Activated CD4-positive, alpha-beta T cell treated with anti-CD3 and anti-CD28 coated beads, Interleukin-2, amount 10 ng/mL, durations not matched to agents 24 days and 14 days (primary cell): ENCODE results near the gene ATP8B4. TPM values are rescaled to one million over a fixed set of nuclear protein-coding genes. Genes with fewer than 3 reads are reported as not detected.

Source experiments
- DNase-seq: peaks from one replicate; pipeline ENCODE4 v3.0.0; 2022
- H3K27ac Mint-ChIP-seq: one replicate; pipeline ENCODE4 v1.8.0; 2022; ENCODE audit warnings: mild to moderate bottlenecking, mixed read lengths
- H3K27me3 Mint-ChIP-seq: one replicate; pipeline ENCODE4 v1.8.0; 2022; ENCODE audit warnings: mixed read lengths
- H3K36me3 Mint-ChIP-seq: one replicate; pipeline ENCODE4 v1.8.0; 2022; ENCODE audit warnings: low read depth, mild to moderate bottlenecking, mixed read lengths
- H3K4me1 Mint-ChIP-seq: one replicate; pipeline ENCODE4 v1.8.0; 2021; ENCODE audit warnings: mixed read lengths
- H3K4me3 Mint-ChIP-seq: one replicate; pipeline ENCODE4 v1.8.0; 2022; ENCODE audit warnings: mild to moderate bottlenecking, moderate library complexity, mixed read lengths
- H3K9me3 Mint-ChIP-seq: one replicate; pipeline ENCODE4 v1.8.0; 2021; ENCODE audit warnings: mixed read lengths
- intact Hi-C: fragments of 100-400 bp; cut with micrococcal nuclease; formaldehyde crosslinking; loops from one replicate; pipeline ENCODE4 v1.15.1; 2023
- total RNA-seq: library from RNA; stranded (reverse); gene quantifications from 2 replicates; pipeline ENCODE4 v1.2.3, GENCODE V29; 2022

Gene ATP8B4
- total RNA-seq, 1 donor from 2014 or later, result 38.5 TPM

- H3K4me1 Mint-ChIP-seq, result no peaks in the 10 kb centered on the region
- no peak for DNase-seq
- no peaks in the 10 kb centered on the region for H3K27me3 Mint-ChIP-seq
- intact Hi-C loops, result no loop called here
- peaks cover 9% of the 10 kb centered on the region for H3K36me3 Mint-ChIP-seq
- no peak overlapping the region for H3K4me3 Mint-ChIP-seq
- no peak overlapping the region for H3K27ac Mint-ChIP-seq
- peaks cover 3% of the 10 kb centered on the region for H3K9me3 Mint-ChIP-seq
Observed at GRCh38 chr15:49902685-49903501, 216.1 kb downstream of the ATP8B4 start.

DNA sequence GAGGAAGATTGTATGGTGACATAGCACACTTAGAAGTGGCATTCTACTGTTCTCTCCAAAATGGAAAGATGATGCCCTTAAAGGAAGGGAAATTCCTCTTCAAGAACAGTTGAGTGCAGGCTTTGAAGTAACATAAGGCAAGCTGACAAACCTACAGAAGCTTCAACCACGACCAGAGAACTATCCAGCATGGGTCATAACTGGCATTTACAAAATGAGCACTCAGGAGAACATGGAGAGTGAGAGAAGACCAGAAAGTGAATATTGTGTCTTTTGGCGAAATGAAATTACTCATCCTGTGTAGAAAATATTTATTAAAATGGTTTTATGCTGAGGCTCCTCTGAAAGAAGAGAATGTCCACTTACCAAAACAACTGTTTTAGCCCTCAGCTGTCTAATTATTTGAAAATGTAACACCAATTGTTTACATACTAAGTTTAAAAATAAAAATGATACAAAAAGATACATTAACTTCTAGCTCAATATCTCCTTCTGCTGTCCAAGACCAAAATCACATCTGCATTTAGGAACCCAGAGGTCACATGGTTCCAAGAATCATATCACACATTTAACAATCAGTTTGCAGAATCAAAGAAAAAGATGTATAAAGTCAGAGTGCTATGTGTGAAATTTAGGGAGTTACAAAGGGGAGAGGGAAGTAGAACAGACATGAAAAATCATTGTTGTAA, 216.9 kb downstream of the ATP8B4 start:
- H3K27me3 Mint-ChIP-seq, result no peaks in the 10 kb centered on the region
- no peak for DNase-seq
- no peaks in the 10 kb centered on the region for H3K4me1 Mint-ChIP-seq
- no peak overlapping the region for H3K4me3 Mint-ChIP-seq
- intact Hi-C loops, result no loop called here
- H3K36me3 Mint-ChIP-seq, result peaks cover 9% of the 10 kb centered on the region
- H3K27ac Mint-ChIP-seq, result no peak overlapping the region
- H3K9me3 Mint-ChIP-seq, result peaks cover 3% of the 10 kb centered on the region

DNA sequence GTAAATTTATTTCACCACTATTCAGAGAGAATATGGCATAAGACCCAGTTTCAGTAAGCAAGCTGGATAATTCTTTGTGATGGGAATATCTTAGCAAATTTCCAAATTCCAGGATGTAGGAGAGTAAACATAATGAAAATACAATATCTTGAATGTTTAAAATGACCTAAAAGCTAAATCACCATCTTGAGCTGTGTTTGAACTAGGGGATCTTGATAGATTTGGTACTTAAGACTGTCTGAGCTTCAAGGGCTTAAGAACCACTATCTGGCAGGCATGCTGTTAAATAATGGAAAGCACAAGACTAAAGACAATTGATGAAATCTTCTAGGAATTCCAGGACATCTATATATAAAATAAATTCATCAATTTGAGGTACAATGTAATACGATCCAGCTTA, 217.7 kb downstream of the ATP8B4 start:
- Mint-ChIP-seq H3K4me3 (no peak overlapping the region), H3K36me3 (peaks cover 8% of the 10 kb centered on the region), H3K27ac (no peak overlapping the region), H3K4me1 (no peaks in the 10 kb centered on the region), H3K9me3 (peaks cover 3% of the 10 kb centered on the region), H3K27me3 (no peaks in the 10 kb centered on the region)
- DNase-seq, result no peak
- intact Hi-C loops, result no loop called here

DNA sequence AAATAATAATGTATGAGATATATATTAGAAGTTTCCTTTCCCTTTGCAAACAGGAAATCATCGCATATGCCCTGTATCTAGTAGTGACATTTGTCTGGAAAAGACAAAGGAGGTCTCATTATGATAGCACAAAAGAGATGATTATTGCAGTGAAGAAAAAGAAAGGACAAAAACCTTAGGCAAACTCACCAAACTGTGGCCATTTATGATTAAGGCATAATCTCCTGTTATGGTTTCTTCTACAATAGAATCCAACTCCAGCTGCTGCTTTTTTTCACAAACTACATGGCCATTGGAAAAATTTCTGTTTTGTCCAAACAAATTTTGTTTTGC, 218.2 kb downstream of the ATP8B4 start:
- Mint-ChIP-seq H3K27me3 (no peaks in the 10 kb centered on the region), H3K27ac (no peak overlapping the region), H3K4me3 (no peak overlapping the region), H3K36me3 (peaks cover 12% of the 10 kb centered on the region), H3K9me3 (peaks cover 3% of the 10 kb centered on the region), H3K4me1 (no peaks in the 10 kb centered on the region)
- no peak for DNase-seq
- intact Hi-C loops, result no loop called here

DNA sequence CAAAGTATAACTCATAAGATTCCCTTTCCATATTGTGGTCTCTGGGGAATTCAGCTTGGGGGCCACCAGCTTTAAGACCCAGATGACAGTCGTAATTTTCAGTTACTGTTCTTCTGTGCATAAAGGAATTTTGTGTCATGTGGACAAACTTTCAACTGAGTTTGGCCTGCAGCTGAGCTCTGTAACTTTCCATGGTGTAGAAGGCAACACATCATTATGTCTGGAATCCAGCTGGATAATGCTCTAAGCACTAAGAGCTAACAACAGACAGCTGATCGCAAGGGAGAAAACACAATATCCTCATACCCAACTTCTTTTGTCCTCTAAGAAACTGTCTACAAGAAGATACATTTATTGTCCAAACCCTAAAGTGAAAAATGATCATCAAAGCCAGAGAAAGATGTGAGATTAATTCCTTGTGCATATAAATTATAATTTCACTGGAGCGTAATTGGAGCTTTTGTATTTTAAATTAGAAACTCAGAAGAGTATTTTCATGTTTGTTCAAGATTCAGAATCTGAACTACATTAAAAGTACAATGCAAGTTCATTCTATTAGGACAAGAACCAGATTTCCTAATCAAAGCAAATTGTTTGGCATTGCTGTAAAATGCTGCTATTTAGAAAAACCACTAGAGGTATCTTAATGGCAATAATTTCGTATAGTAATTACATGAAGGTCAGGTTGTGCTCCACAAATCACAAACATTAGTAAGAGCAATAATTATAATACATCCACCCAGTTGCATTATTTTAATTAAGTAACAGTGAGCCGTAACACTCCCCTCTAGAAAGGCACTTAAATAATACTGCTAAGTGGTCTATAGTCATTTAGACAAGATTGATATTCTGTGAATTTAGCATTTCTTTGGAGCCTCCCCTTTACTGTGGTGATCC, 218.8 kb downstream of the ATP8B4 start:
- DNase-seq, result no peak
- intact Hi-C loops, result no loop called here
- Mint-ChIP-seq H3K4me3 (no peak overlapping the region), H3K36me3 (peaks cover 11% of the 10 kb centered on the region), H3K27me3 (no peaks in the 10 kb centered on the region), H3K4me1 (no peaks in the 10 kb centered on the region), H3K9me3 (peaks cover 3% of the 10 kb centered on the region), H3K27ac (no peak overlapping the region)

DNA sequence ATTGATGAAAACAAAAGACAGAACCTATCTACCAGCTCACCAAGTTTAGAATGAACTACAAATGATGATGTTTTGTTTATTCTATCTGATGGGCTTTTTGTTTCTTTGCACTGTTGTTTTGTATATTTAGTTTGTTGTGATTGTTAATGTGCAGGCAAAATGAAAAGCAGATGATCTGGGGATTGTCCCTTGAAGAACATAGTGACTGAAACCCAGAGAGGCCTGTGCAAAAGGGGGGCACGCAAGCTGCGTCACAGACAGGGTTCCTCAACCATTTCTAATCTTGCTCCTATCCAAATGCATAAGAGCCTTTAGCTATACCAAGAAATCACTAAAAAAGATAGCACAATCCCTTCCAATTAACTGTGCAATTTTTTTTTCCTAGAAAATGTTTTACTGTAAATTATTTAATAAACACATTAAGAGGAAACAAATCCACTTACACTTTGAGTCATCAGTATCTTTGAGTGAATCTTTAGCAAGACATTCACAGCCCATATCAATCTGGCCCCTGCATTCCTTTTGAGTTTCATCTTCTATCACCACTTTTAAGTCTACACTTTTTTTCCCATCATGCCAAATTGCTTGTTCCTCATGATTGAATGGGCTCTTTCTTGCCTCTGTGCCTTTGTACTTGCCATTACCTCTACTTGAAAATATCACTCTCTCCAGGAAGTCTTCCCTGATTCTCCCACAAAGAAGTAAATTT, 220.3 kb downstream of the ATP8B4 start:
- DNase-seq, result no peak
- peaks cover 10% of the 10 kb centered on the region for H3K36me3 Mint-ChIP-seq
- intact Hi-C loops, result no loop called here
- no peaks in the 10 kb centered on the region for H3K27me3 Mint-ChIP-seq
- H3K27ac Mint-ChIP-seq, result no peak overlapping the region
- no peaks in the 10 kb centered on the region for H3K4me1 Mint-ChIP-seq
- H3K9me3 Mint-ChIP-seq, result no peaks in the 10 kb centered on the region
- H3K4me3 Mint-ChIP-seq, result no peak overlapping the region

GRCh38 chr15:49898097-49898496, 220.9 kb downstream of the ATP8B4 start:
- DNase-seq, result no peak
- H3K4me1 Mint-ChIP-seq, result no peaks in the 10 kb centered on the region
- H3K27ac Mint-ChIP-seq, result no peak overlapping the region
- H3K36me3 Mint-ChIP-seq, result peaks cover 10% of the 10 kb centered on the region
- H3K27me3 Mint-ChIP-seq, result no peaks in the 10 kb centered on the region
- H3K9me3 Mint-ChIP-seq, result no peaks in the 10 kb centered on the region
- H3K4me3 Mint-ChIP-seq, result no peak overlapping the region
- intact Hi-C loops, result no loop called here

DNA sequence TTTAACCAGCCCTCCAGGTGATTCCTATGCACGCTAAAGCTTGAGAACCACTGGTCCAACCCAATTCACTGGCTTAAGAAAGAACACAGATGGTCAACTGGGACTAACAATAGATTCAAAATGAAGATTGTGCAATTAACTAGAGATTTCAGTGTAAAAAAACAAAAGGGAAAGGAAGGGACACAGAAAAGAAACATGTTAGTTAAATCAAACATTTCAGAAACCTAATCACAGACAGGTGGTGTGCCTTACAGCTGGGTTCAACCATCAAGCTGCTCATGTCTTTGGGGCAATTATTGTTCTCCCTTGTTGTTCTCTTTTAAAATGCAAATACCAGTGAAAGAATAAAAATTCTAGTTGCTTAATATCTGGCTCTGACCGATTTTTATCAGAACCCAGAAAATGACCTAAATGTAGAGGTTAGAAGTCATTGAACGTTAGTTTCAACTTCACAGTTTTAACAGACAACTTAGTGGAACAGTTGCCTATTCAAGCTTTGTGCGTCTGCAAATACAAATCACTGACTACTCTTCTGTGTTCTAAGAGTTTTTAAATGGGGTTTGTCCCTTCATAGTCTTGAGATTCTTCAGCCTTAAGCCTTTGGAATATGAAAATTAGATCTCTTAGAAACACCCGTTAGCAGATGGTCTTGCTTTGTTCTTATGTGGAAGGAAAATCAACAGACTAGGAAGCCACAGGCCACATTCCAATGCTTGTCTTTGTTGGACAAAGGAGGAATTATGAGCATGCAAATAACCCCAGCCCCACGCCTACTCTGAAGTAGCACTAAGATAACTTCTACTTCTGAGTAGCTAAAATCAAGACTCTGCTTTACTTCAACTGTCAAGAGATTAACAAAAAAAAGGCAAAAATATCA, 223.4 kb downstream of the ATP8B4 start:
- peaks cover 21% of the 10 kb centered on the region for H3K36me3 Mint-ChIP-seq
- H3K27ac Mint-ChIP-seq, result no peak overlapping the region
- DNase-seq, result no peak
- no peaks in the 10 kb centered on the region for H3K9me3 Mint-ChIP-seq
- intact Hi-C loops, result no loop called here
- no peaks in the 10 kb centered on the region for H3K4me1 Mint-ChIP-seq
- H3K27me3 Mint-ChIP-seq, result no peaks in the 10 kb centered on the region
- no peak overlapping the region for H3K4me3 Mint-ChIP-seq

GRCh38 chr15:49890689-49891088, 228.3 kb downstream of the ATP8B4 start:
- H3K36me3 Mint-ChIP-seq, result peaks cover 23% of the 10 kb centered on the region
- H3K4me3 Mint-ChIP-seq, result no peak overlapping the region
- DNase-seq, result no peak
- no peaks in the 10 kb centered on the region for H3K4me1 Mint-ChIP-seq
- no peaks in the 10 kb centered on the region for H3K27me3 Mint-ChIP-seq
- H3K9me3 Mint-ChIP-seq, result no peaks in the 10 kb centered on the region
- no peak overlapping the region for H3K27ac Mint-ChIP-seq
- intact Hi-C loops, result no loop called here

GRCh38 chr15:49889536-49889935, 229.5 kb downstream of the ATP8B4 start:
- Mint-ChIP-seq H3K4me1 (no peaks in the 10 kb centered on the region), H3K27ac (no peak overlapping the region), H3K9me3 (no peaks in the 10 kb centered on the region), H3K36me3 (peaks cover 23% of the 10 kb centered on the region), H3K4me3 (no peak overlapping the region), H3K27me3 (no peaks in the 10 kb centered on the region)
- no peak for DNase-seq
- intact Hi-C loops, result no loop called here

GRCh38 chr15:49888734-49889133, 230.3 kb downstream of the ATP8B4 start:
- H3K9me3 Mint-ChIP-seq, result no peaks in the 10 kb centered on the region
- DNase-seq, result no peak
- H3K27ac Mint-ChIP-seq, result no peak overlapping the region
- no peak overlapping the region for H3K4me3 Mint-ChIP-seq
- H3K4me1 Mint-ChIP-seq, result no peaks in the 10 kb centered on the region
- intact Hi-C loops, result no loop called here
- H3K36me3 Mint-ChIP-seq, result peaks cover 23% of the 10 kb centered on the region
- H3K27me3 Mint-ChIP-seq, result no peaks in the 10 kb centered on the region

DNA sequence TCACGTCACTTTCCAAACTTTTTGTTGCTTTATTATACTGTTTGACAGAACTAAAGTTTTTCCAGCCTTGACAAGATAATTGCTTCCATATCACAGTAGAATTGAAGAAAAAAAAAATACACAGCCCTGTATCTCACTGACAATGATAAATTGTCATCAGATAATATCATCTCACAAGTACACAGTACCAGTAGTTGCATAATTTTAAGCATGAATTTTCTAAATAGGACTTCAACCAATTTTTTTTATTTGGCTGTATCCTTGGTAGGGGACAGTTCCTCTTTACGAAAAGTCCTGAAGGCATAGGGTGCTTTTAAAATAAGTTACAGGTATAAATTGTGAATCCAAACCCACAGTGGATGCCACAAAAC, 230.7 kb downstream of the ATP8B4 start:
- peaks cover 23% of the 10 kb centered on the region for H3K36me3 Mint-ChIP-seq
- DNase-seq, result no peak
- no peaks in the 10 kb centered on the region for H3K27me3 Mint-ChIP-seq
- no peak overlapping the region for H3K4me3 Mint-ChIP-seq
- no peak overlapping the region for H3K27ac Mint-ChIP-seq
- no peaks in the 10 kb centered on the region for H3K4me1 Mint-ChIP-seq
- intact Hi-C loops, result no loop called here
- no peaks in the 10 kb centered on the region for H3K9me3 Mint-ChIP-seq
